Activated CD4-positive, alpha-beta T cell treated with anti-CD3 and anti-CD28 coated beads for 24 hours (primary cell): Measurements from ENCODE around the gene PER3.

Experiments used
- DNase-seq, 2 donors: peaks; one replicate each; pipeline ENCODE4 v3.0.0-alpha.2; 2020; ENCODE audit warnings: low read depth in 2 of 2

Gene PER3

DNA sequence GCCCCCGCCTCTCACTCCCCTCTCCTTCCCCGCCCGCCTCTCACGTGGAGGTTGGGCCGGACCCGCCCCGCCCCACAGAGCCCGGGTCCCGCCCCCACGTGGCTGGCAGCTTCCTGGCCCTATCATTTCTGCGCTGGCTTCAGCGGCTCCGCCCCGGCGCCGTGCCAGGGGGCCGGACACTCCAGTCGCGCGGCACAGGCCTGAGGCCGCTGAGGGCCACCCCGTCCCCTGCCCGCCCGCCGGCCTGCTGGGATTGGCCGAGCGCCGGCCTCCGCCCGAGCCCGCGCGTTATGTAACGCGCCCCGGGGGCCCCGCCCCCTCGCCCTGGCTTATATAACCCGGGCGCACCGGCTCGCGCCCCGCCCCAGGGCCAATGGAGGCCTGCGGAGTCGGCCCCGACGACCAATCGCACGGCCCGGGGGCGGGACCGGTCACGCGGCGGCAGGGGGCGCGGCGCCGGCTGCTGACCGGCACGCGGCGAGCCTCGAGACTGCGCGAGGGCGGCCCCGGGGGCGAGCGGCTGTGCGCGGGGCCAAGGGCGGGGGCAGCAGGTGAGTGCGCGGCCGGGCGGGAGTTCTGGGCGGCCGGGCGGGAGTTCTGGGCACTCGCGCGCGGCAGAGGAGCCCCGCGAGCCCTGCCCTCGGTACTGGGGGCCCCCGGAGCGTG, at the start of gene PER3:
TSS of gene PER3 (plus strand) at position 466 of the 666 bp plus-strand sequence. CDS start 587 bp downstream, outside the sequence.
- peak; percentile 79 to 83 for DNase-seq

DNA sequence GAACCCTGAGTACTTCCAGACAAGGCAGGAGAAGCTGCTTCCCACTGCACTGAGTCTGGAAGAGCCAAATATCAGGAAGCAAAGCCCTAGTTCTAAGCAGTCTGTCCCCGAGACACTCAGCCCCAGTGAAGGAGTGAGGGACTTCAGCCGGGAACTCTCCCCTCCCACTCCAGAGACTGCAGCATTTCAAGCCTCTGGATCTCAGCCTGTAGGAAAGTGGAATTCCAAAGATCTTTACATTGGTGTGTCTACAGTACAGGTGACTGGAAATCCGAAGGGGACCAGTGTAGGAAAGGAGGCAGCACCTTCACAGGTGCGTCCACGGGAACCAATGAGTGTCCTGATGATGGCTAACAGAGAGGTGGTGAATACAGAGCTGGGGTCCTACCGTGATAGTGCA, 46.0 kb upstream of the PER3 start:
- DNase-seq: no peak

GRCh38 chr1:7743346-7743745, 40.7 kb upstream of the PER3 start:
- DNase-seq: no peak

DNA sequence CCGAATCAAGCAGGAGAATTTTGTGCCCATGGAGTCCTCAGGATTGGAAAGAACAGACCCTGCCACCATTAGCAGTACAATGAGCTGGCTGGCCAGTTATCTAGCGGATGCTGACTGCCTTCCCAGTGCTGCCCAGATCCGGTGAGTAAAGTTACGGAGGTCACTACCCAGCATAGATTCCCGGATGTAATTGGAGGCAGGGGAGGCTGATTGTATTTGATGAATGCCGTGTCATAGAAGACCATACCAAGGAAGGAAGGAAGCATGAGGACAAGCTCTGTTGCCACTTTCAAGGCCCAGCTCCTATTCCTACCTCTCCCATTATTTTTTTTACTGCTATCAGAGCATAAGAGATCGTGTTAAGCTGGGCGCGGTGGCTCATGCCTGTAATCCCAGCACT, 39.2 kb upstream of the PER3 start:
- no peak for DNase-seq

GRCh38 chr1:7745783-7746182, 38.3 kb upstream of the PER3 start:
- DNase-seq: no peak

GRCh38 chr1:7747605-7748004, 36.5 kb upstream of the PER3 start:
- DNase-seq: no peak

DNA sequence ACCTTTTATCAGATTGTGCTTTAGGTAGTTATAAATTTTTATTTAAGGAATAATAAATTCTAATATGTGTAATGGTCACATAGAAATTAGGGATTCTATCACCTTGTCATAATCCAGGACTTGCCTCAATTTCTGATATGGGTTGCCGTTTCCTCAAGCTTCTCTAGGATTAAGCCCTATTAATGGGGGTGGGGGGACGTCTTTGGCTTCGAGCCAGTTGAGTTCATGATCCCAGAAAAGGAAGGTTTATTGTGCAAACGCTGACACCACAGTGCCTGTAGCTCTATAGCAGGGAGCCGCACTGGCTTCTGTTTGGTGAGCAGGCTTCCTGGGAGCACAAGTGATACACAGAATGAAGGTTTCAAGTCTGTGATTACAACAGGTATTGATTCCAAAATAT, 35.0 kb upstream of the PER3 start:
- DNase-seq: no peak

GRCh38 chr1:7751174-7751573, 32.9 kb upstream of the PER3 start:
- DNase-seq: no peak

DNA sequence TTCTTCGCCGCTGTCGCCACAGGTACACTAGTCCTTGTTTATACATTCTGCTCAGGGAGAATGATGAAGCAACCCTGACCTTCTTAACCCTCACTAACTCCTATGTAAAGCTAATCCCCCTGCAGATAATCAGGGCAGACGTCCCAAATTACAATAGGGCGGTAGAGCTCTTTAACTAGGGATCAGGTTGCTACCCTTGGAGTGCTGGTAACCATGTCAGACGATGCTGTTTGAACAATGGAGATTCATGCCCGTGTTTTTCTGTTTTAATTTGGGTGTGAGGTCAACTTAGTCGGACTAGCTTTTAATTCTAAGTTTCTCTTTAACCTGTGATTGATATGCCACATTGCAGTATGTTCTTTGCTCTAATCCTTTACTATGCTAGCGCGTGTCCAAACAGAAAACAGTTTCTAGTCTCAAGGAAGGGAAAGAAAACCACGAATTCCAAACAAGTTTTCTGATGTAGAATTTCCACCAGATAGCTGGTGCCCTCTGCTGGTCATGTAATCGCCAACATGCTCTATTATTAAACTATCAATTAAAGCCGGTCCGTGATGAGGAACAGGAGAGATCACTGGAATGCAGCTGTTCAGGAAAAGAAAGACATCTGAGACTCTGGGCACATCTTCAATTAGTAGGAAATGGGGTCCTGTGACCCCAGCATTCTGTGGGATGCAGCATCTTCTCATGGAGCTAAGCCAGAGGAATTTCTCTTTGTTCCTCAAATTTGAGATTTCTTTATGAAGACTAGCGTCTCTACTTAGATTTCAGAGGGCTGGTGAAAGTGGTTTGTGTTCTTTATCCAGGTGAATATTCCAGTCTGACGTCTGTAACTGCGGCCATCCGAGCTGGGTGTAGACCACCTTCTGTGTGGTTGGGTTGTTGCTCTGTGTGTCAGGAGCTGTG, 31.3 kb upstream of the PER3 start:
- DNase-seq: peak; percentile 13 to 20

DNA sequence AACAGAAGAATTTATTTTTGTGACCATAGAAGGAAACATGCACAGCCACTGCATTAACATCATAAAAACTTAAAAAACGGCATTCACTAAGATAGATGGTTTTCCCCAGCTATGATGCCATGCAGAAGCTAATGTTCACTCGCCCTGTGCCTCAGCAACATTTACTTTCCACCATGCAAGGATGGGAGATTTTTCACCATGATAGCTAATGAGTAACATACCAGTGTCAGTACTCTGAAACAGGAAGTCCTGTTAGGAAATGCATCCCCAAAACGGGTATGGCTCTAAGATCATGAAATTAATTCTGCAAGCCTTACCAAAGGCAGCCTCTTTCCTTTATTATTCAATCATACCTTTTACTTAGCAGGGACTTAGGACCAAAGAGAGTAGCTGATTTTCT, 30.4 kb upstream of the PER3 start:
- DNase-seq: no peak

DNA sequence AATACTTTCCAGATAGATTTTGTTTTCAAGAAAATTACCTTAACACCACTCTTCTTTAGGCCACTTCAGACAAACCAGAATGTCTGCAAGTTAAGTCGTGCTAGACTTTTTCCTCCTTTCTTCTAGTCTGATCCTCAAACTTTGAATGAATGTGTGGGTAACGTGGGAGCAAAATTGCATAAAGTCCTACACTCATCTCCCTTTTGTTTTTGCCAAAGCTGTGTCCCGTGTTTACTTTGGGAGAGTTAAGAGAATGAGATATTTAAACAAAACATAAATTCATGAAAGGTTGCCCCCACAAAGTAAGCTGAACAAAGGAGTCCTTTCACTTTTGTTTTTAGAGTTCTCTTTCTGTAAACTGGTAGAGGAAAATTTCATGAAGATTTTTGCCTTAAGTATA, 29.9 kb upstream of the PER3 start:
- DNase-seq: no peak

- no peak for DNase-seq
Measured at GRCh38 chr1:7755448-7755847, 28.6 kb upstream of the PER3 start.

DNA sequence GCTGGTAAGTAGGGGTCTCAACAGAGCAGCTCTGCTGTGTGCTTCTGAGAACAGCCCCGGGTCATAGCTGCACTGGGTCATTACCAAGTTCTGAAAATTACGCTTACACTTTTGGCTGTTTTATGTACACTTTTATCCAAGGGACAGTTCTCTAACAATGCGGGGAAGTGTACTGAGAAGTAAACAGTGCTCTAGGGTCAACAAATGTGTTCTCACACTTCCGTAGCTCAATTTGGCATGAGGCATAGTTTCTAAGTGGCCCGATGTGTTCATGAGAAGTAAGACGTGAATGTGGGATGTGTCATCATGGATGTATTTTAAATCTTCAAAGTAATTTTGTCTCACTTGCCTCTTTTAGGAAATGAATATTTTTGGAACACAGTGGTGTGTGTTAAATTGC, 23.8 kb upstream of the PER3 start:
- DNase-seq: no peak

- DNase-seq: no peak
Measured at GRCh38 chr1:7761103-7761502, 23.0 kb upstream of the PER3 start.

DNA sequence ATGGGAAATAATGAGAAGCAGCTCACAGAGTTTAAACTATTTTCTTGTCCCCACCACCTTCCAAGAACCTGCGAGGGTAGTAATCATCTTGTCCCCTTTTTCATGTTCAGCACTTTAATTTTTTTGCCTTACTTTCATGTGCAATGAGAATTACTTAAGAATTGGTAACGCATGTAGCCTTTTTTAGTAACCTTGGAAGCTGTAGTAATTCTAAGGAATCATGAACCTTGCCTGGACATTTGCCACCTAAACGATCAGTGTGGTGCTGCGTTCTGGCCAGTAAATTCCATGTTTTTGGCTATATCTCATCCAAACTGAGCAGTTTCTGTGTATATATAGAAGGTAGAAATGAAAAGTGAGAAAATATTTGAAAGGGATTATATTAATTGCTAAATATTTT, 16.9 kb upstream of the PER3 start:
- no peak for DNase-seq

GRCh38 chr1:7768583-7768982, 15.5 kb upstream of the PER3 start:
- no peak for DNase-seq

DNA sequence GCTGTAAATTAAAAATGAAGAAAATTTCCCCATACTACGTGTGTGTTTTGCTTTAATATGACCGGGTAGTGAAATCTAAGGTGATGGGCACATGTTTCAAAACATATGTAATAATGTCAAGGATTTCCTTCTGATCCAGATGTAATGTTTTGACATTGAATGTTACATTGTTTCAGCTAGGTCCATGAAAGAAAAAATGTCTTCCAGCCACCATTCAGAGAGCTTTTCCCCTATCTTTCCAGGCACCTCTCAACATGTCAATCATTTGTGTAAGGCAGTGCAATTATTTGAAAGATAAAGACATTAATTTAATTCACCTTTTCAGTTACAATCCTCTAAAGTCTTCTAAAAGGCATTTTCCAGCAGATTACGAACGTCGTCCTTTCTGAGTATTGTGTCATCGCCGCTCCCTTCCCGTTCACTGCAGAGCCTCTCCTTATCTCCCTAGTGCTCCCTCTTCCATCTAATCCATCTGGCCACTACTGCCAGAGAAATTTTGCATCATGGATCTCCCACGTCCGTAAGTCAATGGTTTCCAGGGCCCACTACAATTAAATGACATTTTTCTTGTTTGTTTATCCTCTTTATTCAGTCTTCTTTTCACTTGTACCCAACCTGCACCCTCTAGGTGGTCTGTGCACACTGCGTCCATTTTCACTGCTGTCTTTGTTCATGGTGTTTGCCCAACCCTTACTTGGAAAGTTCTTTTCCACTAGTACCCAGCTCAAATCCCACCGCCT, 14.2 kb upstream of the PER3 start:
- DNase-seq: no peak

DNA sequence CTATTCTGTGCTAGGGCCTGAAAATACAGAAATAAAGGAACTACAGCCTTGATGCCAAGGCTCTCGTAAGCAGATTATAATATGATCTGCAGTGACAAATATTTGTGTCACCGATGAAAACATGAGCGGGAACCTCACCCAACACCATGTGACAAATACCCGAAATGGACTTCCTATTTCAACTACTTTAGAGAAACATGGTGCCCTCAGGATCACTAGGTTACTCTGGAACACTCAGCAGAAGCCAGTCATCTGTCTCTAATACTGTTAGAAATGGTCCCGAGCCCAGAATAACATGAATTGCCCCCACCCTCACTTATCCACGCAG, 13.5 kb upstream of the PER3 start:
- no peak for DNase-seq

- peak; percentile 87 to 89 for DNase-seq
Measured at GRCh38 chr1:7770997-7771822, 12.9 kb upstream of the PER3 start, which contains the start of gene VAMP3. VAMP3 (plus strand) TSS chr1:7771296; CDS start chr1:7771384, 88 bp downstream.

GRCh38 chr1:7771823-7772299, 12.2 kb upstream of the PER3 start:
- no peak for DNase-seq

GRCh38 chr1:7777591-7777990, 6.5 kb upstream of the PER3 start:
- no peak for DNase-seq
